Liver (tissue), 9 donors: ENCODE data around the gene MTHFD1. TPM values are rescaled to one million over a fixed set of nuclear protein-coding genes. Genes with fewer than 3 reads are reported as not detected.

Source experiments
- DNase-seq: peaks from one replicate; pipeline ENCODE4 v3.0.0-alpha.2; 2017; ENCODE audit warnings: low spot score
- H3K27ac ChIP-seq, 2 donors: one replicate each; pipeline ENCODE4 v1.7.0; 2013; ENCODE audit warnings: inconsistent platforms in 2 of 2, low read length in 2 of 2, control low read depth in 1 of 2, low read depth in 1 of 2, mild to moderate bottlenecking in 1 of 2
- H3K27me3 ChIP-seq, 4 donors: one replicate each; pipeline versions ENCODE4 v1.6.1 to v1.7.0; 2013; ENCODE audit warnings: low read length in 3 of 4, inconsistent platforms in 1 of 4, mild to moderate bottlenecking in 1 of 4, moderate library complexity in 1 of 4; ENCODE audit not compliant: control insufficient read depth in 4 of 4, insufficient read depth in 4 of 4
- H3K36me3 ChIP-seq, 4 donors: one replicate each; pipeline versions ENCODE4 v1.6.1 to v1.7.0; 2013; ENCODE audit warnings: low read length in 3 of 4, mild to moderate bottlenecking in 3 of 4, low read depth in 1 of 4, moderate library complexity in 1 of 4; ENCODE audit not compliant: control insufficient read depth in 4 of 4, insufficient read depth in 3 of 4
- H3K4me1 ChIP-seq, 4 donors: one replicate each; pipeline versions ENCODE4 v1.6.1 to v1.7.0; 2013; ENCODE audit warnings: low read length in 3 of 4, mild to moderate bottlenecking in 3 of 4, moderate library complexity in 1 of 4; ENCODE audit not compliant: control insufficient read depth in 4 of 4, insufficient read depth in 4 of 4
- H3K4me3 ChIP-seq, 3 donors: one replicate each; pipeline versions ENCODE4 v1.6.1 to v1.7.0; 2013; ENCODE audit warnings: low read length in 3 of 3, control low read depth in 1 of 3, low read depth in 1 of 3, mild to moderate bottlenecking in 1 of 3
- H3K9ac ChIP-seq, 2 donors: one replicate each; pipeline ENCODE4 v1.7.0; 2013; ENCODE audit warnings: low read length in 2 of 2, mild to moderate bottlenecking in 2 of 2, moderate library complexity in 2 of 2, control low read depth in 1 of 2, low read depth in 1 of 2
- H3K9me3 ChIP-seq, 4 donors: one replicate each; pipeline versions ENCODE4 v1.6.1 to v1.7.0; 2013; ENCODE audit warnings: low read length in 3 of 4; ENCODE audit not compliant: control insufficient read depth in 4 of 4
- ATF3 ChIP-seq: IDR thresholded peaks from 2 replicates; pipeline ENCODE4 v1.6.1; 2016; ENCODE audit warnings: antibody characterized with exemption
- CTCF ChIP-seq: fragments of 150-350 bp; IDR thresholded peaks from 2 replicates; pipeline ENCODE4 v1.5.1; 2017; ENCODE audit warnings: improper control_type of control experiment, low read depth, low read length; ENCODE audit not compliant: missing input control
- EGR1 ChIP-seq, 2 donors: IDR thresholded peaks; 2 replicates each; pipeline ENCODE4 v1.6.1; 2016 to 2018; ENCODE audit warnings: antibody characterized with exemption in 2 of 2, low read depth in 2 of 2
- FOXA1 ChIP-seq: IDR thresholded peaks from 2 replicates; pipeline ENCODE4 v1.6.1; 2016; ENCODE audit warnings: antibody characterized with exemption
- FOXA2 ChIP-seq: IDR thresholded peaks from 2 replicates; pipeline ENCODE4 v1.6.1; 2016; ENCODE audit warnings: antibody characterized with exemption
- GABPA ChIP-seq, 2 donors: IDR thresholded peaks in 1 of 2; conservative IDR thresholded peaks in 1 of 2; 2 replicates each; pipeline ENCODE4 v1.6.1; 2016; ENCODE audit warnings: antibody characterized with exemption in 2 of 2, mild to moderate bottlenecking in 1 of 2, moderate library complexity in 1 of 2
- HNF4A ChIP-seq, 2 donors: conservative IDR thresholded peaks; 2 replicates each; pipeline ENCODE4 v1.6.1; 2016; ENCODE audit warnings: antibody characterized with exemption in 2 of 2, mild to moderate bottlenecking in 2 of 2
- HNF4G ChIP-seq: IDR thresholded peaks from 2 replicates; pipeline ENCODE4 v1.6.1; 2016; ENCODE audit warnings: antibody characterized with exemption
- JUND ChIP-seq, 2 donors: IDR thresholded peaks; 2 replicates each; pipeline ENCODE4 v1.6.1; 2016; ENCODE audit warnings: antibody characterized with exemption in 2 of 2
- NR2F2 ChIP-seq: IDR thresholded peaks from 2 replicates; pipeline ENCODE4 v1.6.1; 2016; ENCODE audit warnings: antibody characterized with exemption
- RAD21 ChIP-seq, 2 donors: IDR thresholded peaks; 2 replicates each; pipeline ENCODE4 v1.6.1; 2016; ENCODE audit warnings: antibody characterized with exemption in 2 of 2, mild to moderate bottlenecking in 2 of 2
- RXRA ChIP-seq, 2 donors: IDR thresholded peaks; 2 replicates each; pipeline ENCODE4 v1.6.1; 2017 to 2018; ENCODE audit warnings: antibody characterized with exemption in 2 of 2, mild to moderate bottlenecking in 1 of 2
- SP1 ChIP-seq: IDR thresholded peaks from 2 replicates; pipeline ENCODE4 v1.6.1; 2018; ENCODE audit warnings: antibody characterized with exemption, mild to moderate bottlenecking
- TAF1 ChIP-seq: conservative IDR thresholded peaks from 2 replicates; pipeline ENCODE4 v1.6.1; 2016; ENCODE audit warnings: antibody characterized with exemption, mild to moderate bottlenecking
- YY1 ChIP-seq: IDR thresholded peaks from 2 replicates; pipeline ENCODE4 v1.6.1; 2016; ENCODE audit warnings: antibody characterized with exemption, mild to moderate bottlenecking
- ZBTB33 ChIP-seq: IDR thresholded peaks from 2 replicates; pipeline ENCODE4 v1.6.1; 2016; ENCODE audit warnings: antibody characterized with exemption
- WGBS: extraction: QIAGEN DNeasy Blood & Tissue Kit; methylation state at CpG from one replicate; pipeline ENCODE4 v1.1.7; 2013; 5-methylcytosine and 5-hydroxymethylcytosine counted together
- polyA plus RNA-seq, 2 donors: library from polyadenylated mRNA; stranded (reverse) in 1 of 2; unstranded in 1 of 2; fragments of 200-250 nt in 1 of 2; fragments of >200 nt in 1 of 2; fragmentation: Nextera tagmentation in 1 of 2; extraction: Ambion mirVana in 1 of 2; gene quantifications; one replicate each; pipeline versions ENCODE4 v1.2.1 to v1.2.3, GENCODE V29; 2013 to 2015
- total RNA-seq, 2 donors: library from RNA; depleted of rRNA; stranded (reverse); fragments of >200 nt; gene quantifications; one replicate each; pipeline ENCODE4 v1.2.3, GENCODE V29; 2014
- TF ChIP-seq, protein P1 (sequence below): IDR thresholded peaks from 2 replicates; pipeline ENCODE4 v1.6.1; 2016; ENCODE audit warnings: antibody characterized with exemption
- TF ChIP-seq, protein P2 (sequence below): IDR thresholded peaks from 2 replicates; pipeline ENCODE4 v1.6.1; 2016; ENCODE audit warnings: antibody characterized with exemption, mild to moderate bottlenecking
- donor health status: healthy.
- donor health status: healthy.
- donor health status: healthy.
- donor health status: healthy.
- donor health status: healthy.

MTHFD1 gene
- total and polyA plus RNA-seq, 4 donors, result 43.8 to 203 (median 122) TPM

- 46% methylated on average over 6 of the region's 6 CpGs for WGBS
- DNase-seq, result no peak
- Histone ChIP-seq H3K4me3 (no peak overlapping the region), H3K36me3 (peaks cover 1 to 9% (median 3%) of the 10 kb centered on the region in 4 donors), H3K4me1 (peaks cover 0 to 64% (median 55%) of the 10 kb centered on the region in 4 donors), H3K27me3 (no peaks in the 10 kb centered on the region), H3K27ac (peak overlapping the region; percentile 12 to 34), H3K9me3 (no peaks in the 10 kb centered on the region), H3K9ac (no peak overlapping the region)
- peak; percentile 14 for TF ChIP-seq SP1
- no peak for TF ChIP-seq EGR1 (IDR thresholded peaks at IDR 0.05; ENCODE audit: low read depth in 2 of 2)
- TF ChIP-seq HNF4A (conservative IDR thresholded peaks at IDR 0.05), result peak; percentile 46 to 61
- TF ChIP-seq JUND (IDR thresholded peaks at IDR 0.05), result peak in 1 of 2 donors; percentile 7
- TF ChIP-seq RXRA (IDR thresholded peaks at IDR 0.05), result peak in 1 of 2 donors; percentile 58
- peak; percentile 48 for TF ChIP-seq YY1
These were observed 12.8 kb downstream of the MTHFD1 start for GRCh38 chr14:64400829-64401459.

DNA sequence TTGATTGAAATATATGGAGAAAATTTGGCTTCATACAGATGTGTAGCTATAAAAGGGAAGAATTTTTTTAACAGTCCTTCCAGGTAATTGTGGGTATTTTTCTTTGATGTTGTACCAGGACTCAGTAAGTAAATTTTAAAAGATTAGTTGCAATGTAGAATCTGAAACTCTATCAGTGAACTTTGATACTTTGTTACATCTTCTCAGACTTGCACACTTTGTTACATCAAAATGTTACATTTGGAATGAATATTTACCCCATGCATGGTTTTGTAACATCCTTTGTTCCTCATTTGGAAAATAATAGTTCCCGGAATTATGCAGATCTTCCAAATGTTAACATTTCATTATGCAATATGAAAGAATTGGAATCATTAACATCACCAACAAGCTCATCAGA lies 13.8 kb downstream of the MTHFD1 start:
- peak overlapping the region in 1 of 2 donors; percentile 54 for H3K27ac ChIP-seq
- peaks cover 2 to 70% (median 58%) of the 10 kb centered on the region in 4 donors for H3K4me1 ChIP-seq
- no peak overlapping the region for H3K4me3 ChIP-seq
- peaks cover 1 to 9% (median 3%) of the 10 kb centered on the region in 4 donors for H3K36me3 ChIP-seq
- 35% methylated on average over 1 of the region's 1 CpG for WGBS
- no peaks in the 10 kb centered on the region for H3K27me3 ChIP-seq
- no peak for DNase-seq
- TF ChIP-seq RXRA (IDR thresholded peaks at IDR 0.05) (peak; percentile 72 to 84), EGR1 (IDR thresholded peaks at IDR 0.05; ENCODE audit: low read depth in 2 of 2) (peak in 1 of 2 donors; percentile 62), RAD21 (IDR thresholded peaks at IDR 0.05) (peak in 1 of 2 donors; percentile 8), JUND (IDR thresholded peaks at IDR 0.05) (peak; percentile 47 to 76), ATF3 (no peak), TAF1 (no peak), GABPA (IDR thresholded peaks at IDR 0.05 in 1 of 2, conservative IDR thresholded peaks at IDR 0.05 in 1 of 2) (no peak), CTCF (no peak), YY1 (peak; percentile 61), NR2F2 (peak; percentile 21), HNF4A (conservative IDR thresholded peaks at IDR 0.05) (peak; percentile 97), FOXA1 (no peak), HNF4G (peak; percentile 84), SP1 (peak; percentile 87), ZBTB33 (peak; percentile 88), FOXA2 (peak; percentile 41)
- TF ChIP-seq, protein P1, sequence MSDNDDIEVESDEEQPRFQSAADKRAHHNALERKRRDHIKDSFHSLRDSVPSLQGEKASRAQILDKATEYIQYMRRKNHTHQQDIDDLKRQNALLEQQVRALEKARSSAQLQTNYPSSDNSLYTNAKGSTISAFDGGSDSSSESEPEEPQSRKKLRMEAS, result peak; percentile 55
- TF ChIP-seq, protein P2, sequence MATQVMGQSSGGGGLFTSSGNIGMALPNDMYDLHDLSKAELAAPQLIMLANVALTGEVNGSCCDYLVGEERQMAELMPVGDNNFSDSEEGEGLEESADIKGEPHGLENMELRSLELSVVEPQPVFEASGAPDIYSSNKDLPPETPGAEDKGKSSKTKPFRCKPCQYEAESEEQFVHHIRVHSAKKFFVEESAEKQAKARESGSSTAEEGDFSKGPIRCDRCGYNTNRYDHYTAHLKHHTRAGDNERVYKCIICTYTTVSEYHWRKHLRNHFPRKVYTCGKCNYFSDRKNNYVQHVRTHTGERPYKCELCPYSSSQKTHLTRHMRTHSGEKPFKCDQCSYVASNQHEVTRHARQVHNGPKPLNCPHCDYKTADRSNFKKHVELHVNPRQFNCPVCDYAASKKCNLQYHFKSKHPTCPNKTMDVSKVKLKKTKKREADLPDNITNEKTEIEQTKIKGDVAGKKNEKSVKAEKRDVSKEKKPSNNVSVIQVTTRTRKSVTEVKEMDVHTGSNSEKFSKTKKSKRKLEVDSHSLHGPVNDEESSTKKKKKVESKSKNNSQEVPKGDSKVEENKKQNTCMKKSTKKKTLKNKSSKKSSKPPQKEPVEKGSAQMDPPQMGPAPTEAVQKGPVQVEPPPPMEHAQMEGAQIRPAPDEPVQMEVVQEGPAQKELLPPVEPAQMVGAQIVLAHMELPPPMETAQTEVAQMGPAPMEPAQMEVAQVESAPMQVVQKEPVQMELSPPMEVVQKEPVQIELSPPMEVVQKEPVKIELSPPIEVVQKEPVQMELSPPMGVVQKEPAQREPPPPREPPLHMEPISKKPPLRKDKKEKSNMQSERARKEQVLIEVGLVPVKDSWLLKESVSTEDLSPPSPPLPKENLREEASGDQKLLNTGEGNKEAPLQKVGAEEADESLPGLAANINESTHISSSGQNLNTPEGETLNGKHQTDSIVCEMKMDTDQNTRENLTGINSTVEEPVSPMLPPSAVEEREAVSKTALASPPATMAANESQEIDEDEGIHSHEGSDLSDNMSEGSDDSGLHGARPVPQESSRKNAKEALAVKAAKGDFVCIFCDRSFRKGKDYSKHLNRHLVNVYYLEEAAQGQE, result peak; percentile 60
- no peak overlapping the region for H3K9ac ChIP-seq
- H3K9me3 ChIP-seq, result no peaks in the 10 kb centered on the region
